Gastroesophageal sphincter (tissue), 3 donors: ENCODE data around the gene MCRIP1.

Source experiments
- POLR2A ChIP-seq, 2 donors: fragments of 450-650 bp; IDR thresholded peaks; one replicate each; pipeline ENCODE4 v1.6.1; 2017; ENCODE audit warnings: antibody characterized with exemption in 2 of 2, mild to moderate bottlenecking in 2 of 2, moderate library complexity in 1 of 2
- TF ChIP-seq, protein P1 (sequence below), 4 experiments: fragments of 200-600 bp in 2 of 4; fragments of 450-650 bp in 2 of 4; sonication (generic) in 1 of 4; IDR thresholded peaks; one replicate each; pipeline ENCODE4 v1.5.1; 2017 to 2019; ENCODE audit warnings: antibody characterized with exemption in 4 of 4, mild to moderate bottlenecking in 2 of 4, moderate library complexity in 2 of 4

DNA sequence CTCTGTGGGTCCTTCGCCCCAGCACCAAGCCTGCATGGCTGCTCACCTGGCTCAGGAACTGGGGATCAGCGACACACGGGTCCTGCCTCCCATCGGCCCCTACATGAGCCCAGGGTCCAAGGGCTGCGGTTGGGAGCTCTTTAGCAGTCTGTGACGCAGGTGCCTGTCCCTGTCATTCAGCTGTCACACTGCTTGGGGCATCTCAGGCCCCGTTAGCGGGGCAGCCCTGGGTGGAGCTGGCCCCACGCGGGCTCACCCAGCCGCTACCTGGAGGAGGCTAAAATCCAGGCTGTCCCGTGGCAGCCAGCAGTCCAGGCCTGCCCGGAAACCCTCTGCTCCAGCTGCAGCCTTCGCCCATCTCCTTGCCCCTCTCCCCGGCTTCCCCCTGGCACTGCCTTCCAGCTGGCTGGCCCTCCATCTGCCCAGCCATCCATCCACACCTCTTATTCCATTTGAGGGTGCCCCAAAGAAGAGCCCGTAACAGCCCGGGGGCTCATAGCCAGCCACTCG is 25.8 kb downstream of the MCRIP1 start:
- TF ChIP-seq, protein P1, sequence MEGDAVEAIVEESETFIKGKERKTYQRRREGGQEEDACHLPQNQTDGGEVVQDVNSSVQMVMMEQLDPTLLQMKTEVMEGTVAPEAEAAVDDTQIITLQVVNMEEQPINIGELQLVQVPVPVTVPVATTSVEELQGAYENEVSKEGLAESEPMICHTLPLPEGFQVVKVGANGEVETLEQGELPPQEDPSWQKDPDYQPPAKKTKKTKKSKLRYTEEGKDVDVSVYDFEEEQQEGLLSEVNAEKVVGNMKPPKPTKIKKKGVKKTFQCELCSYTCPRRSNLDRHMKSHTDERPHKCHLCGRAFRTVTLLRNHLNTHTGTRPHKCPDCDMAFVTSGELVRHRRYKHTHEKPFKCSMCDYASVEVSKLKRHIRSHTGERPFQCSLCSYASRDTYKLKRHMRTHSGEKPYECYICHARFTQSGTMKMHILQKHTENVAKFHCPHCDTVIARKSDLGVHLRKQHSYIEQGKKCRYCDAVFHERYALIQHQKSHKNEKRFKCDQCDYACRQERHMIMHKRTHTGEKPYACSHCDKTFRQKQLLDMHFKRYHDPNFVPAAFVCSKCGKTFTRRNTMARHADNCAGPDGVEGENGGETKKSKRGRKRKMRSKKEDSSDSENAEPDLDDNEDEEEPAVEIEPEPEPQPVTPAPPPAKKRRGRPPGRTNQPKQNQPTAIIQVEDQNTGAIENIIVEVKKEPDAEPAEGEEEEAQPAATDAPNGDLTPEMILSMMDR (IDR thresholded peaks at IDR 0.05): no peak
- no peak for TF ChIP-seq POLR2A (IDR thresholded peaks at IDR 0.05)
